ENCODE results near the gene PDZD4.
A peak's percentile ranks its signal among the peaks of the same experiment; 100 is the strongest.

The PDZD4 gene

DNA sequence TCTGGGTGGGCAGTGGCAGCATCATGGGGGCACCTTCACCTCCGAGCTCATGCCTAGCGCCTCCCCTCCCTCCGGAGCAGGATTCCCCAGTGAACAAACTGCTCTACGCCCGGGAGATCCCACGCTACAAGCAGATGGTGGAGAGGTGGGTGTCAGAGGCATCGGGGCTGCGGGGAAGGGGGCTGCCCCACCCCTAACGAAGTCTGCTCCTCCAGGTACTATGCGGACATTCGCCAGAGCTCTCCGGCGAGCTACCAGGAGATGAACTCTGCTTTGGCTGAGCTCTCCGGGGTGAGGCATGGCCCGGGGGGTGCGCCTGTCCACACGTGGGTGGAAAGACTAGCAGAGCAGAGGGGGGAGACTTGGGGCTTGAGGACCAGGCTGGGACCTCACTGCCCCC is 52.2 kb downstream of the PDZD4 start:
- DNase-seq (ENCODE audit: insufficient read length, low spot score) = no peak
- no peak for TF ChIP-seq PAX5 (IDR thresholded peaks at IDR 0.05; ENCODE audit: insufficient read depth, low read length, severe bottlenecking)
- no peak for TF ChIP-seq POLR2A (IDR thresholded peaks at IDR 0.05; ENCODE audit: low read depth, low read length)
- no peak for TF ChIP-seq SPI1 (IDR thresholded peaks at IDR 0.05; ENCODE audit: low read depth, low read length)
- TF ChIP-seq POU2F2 (IDR thresholded peaks at IDR 0.05; ENCODE audit: low read depth, low read length) = no peak
- no peak for TF ChIP-seq POLR2AphosphoS5 (IDR thresholded peaks at IDR 0.05; ENCODE audit: low read depth, low read length)
- no peak for TF ChIP-seq TAF1 (IDR thresholded peaks at IDR 0.05; ENCODE audit: low read depth, low read length)
- FAIRE-seq = no peak

DNA sequence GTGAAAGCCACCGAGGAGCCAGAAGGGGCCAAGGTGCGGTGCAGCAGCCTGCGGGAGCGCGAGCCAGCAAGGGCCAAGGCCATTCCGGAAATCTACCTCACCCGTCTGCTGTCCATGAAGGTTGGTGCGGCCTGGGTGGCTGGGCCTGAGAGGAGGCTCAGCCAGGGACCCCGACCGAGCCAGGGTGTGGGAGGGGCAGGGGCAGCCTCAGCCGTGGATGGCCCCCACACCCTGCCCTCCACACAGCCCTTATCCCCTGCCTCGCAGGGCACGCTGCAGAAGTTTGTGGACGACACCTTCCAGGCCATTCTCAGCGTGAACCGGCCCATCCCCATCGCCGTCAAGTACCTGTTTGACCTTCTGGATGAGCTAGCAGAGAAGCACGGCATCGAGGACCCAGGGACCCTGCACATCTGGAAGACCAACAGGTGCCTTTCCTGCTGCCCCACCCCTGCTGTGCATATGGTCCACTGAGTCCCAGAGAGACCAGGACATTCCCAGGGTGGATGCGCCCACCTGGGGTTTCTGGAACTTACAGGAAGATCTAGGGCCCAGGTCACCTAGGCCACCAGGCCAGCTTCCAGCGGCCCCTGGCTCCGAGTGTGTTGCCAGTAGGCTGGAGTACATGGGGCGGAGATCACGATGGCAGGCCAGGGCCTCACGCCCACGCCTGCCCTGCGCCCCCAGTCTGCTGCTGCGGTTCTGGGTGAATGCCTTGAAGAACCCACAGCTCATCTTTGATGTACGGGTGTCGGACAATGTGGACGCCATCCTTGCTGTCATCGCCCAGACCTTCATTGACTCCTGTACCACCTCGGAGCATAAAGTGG is 52.9 kb downstream of the PDZD4 start:
- FAIRE-seq (no peak), DNase-seq (ENCODE audit: insufficient read length, low spot score) (no peak)
- TF ChIP-seq POU2F2 (IDR thresholded peaks at IDR 0.05; ENCODE audit: low read depth, low read length) (no peak), SPI1 (IDR thresholded peaks at IDR 0.05; ENCODE audit: low read depth, low read length) (no peak), POLR2AphosphoS5 (IDR thresholded peaks at IDR 0.05; ENCODE audit: low read depth, low read length) (no peak), PAX5 (IDR thresholded peaks at IDR 0.05; ENCODE audit: insufficient read depth, low read length, severe bottlenecking) (no peak), POLR2A (IDR thresholded peaks at IDR 0.05; ENCODE audit: low read depth, low read length) (no peak), TAF1 (IDR thresholded peaks at IDR 0.05; ENCODE audit: low read depth, low read length) (no peak)

DNA sequence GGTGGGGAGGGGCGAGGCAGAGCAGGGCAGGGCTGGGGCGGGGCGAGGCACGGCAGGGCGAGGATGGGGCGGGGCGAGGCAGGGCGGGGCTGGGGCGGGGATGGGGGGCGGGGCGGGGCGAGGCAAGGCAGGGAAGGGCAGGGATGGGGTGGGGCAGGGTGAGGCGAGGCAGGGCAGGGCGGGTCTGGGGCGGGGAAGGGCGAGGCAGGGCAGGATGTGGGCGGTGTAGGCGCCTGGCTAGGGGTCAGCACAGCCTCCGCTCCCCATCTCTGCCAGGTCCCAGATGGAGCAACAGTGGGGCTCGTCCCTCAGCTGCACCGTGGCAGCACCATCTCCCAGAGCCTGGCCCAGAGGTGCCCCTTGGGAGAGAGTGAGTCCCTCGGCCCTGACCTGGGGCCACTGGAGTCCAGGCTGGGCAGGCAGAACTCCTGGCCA is 53.7 kb downstream of the PDZD4 start:
- TF ChIP-seq POLR2A (IDR thresholded peaks at IDR 0.05; ENCODE audit: low read depth, low read length) (no peak), SPI1 (IDR thresholded peaks at IDR 0.05; ENCODE audit: low read depth, low read length) (no peak), POLR2AphosphoS5 (IDR thresholded peaks at IDR 0.05; ENCODE audit: low read depth, low read length) (no peak), POU2F2 (IDR thresholded peaks at IDR 0.05; ENCODE audit: low read depth, low read length) (no peak), TAF1 (IDR thresholded peaks at IDR 0.05; ENCODE audit: low read depth, low read length) (no peak), PAX5 (IDR thresholded peaks at IDR 0.05; ENCODE audit: insufficient read depth, low read length, severe bottlenecking) (no peak)
- FAIRE-seq = no peak

DNA sequence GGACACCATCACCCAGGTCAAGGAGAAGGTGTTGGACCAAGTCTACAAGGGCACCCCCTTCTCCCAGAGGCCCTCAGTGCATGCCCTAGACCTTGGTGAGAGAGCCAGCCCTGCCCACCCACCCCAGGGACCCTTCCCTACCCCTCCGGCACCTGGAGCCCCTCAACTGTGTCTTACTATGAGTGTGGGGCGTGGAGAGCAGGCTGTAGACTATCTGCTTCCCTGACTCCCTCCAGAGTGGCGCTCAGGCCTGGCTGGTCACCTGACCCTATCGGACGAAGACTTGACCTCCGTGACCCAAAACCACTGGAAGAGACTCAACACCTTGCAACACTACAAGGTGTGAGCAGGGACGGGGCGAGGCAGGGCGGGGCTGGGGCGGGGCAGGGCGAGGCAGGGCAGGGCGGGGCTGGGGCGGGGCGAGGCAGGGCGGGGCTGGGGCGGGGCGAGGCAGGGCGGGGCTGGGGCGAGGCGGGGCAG is 54.2 kb downstream of the PDZD4 start:
- TF ChIP-seq POU2F2 (IDR thresholded peaks at IDR 0.05; ENCODE audit: low read depth, low read length) = no peak
- TF ChIP-seq POLR2AphosphoS5 (IDR thresholded peaks at IDR 0.05; ENCODE audit: low read depth, low read length) = no peak
- TF ChIP-seq POLR2A (IDR thresholded peaks at IDR 0.05; ENCODE audit: low read depth, low read length) = no peak
- no peak for TF ChIP-seq TAF1 (IDR thresholded peaks at IDR 0.05; ENCODE audit: low read depth, low read length)
- no peak for TF ChIP-seq PAX5 (IDR thresholded peaks at IDR 0.05; ENCODE audit: insufficient read depth, low read length, severe bottlenecking)
- no peak for TF ChIP-seq SPI1 (IDR thresholded peaks at IDR 0.05; ENCODE audit: low read depth, low read length)
- FAIRE-seq (no peak), DNase-seq (ENCODE audit: insufficient read length, low spot score) (no peak)

More for the DNA sequence above, 53.7 kb downstream of the PDZD4 start:
- no peak for DNase-seq (ENCODE audit: insufficient read length, low spot score)

DNA sequence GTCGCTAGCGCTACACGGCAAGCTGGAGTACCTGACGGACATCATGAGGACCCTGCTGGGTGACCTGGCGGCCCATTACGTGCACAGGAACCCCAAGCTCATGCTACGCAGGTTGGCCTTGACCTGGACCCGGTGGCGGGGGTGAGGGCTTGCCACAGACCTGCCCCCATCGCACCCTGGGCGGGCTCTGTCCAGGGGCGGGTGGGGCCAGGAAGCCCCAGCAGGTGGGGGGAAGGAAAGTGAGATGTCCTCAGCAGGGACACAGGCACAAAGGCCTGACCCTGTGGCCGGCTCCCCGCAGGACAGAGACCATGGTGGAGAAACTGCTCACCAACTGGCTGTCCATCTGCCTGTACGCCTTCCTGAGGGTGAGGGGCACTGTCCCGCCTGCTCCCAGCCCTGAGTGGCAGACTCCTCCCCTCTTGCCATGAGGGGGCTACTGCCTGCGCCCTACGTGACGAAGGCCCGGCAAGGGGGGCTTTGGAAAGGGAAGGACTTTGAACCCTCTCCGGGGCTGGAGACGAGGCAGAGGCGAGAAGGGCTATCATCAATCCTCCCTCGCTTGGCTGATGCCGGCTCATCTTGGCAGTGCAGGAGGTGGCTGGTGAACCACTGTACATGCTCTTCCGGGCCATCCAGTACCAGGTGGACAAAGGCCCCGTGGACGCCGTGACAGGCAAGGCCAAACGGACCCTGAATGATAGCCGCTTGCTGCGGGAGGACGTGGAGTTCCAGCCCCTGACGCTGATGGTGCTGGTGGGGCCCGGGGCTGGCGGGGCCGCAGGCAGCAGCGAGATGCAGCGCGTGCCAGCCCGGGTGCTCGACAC is 54.8 kb downstream of the PDZD4 start:
- FAIRE-seq (no peak), DNase-seq (ENCODE audit: insufficient read length, low spot score) (no peak)
- no peak for TF ChIP-seq POU2F2 (IDR thresholded peaks at IDR 0.05; ENCODE audit: low read depth, low read length)
- TF ChIP-seq SPI1 (IDR thresholded peaks at IDR 0.05; ENCODE audit: low read depth, low read length) = no peak
- no peak for TF ChIP-seq TAF1 (IDR thresholded peaks at IDR 0.05; ENCODE audit: low read depth, low read length)
- TF ChIP-seq POLR2A (IDR thresholded peaks at IDR 0.05; ENCODE audit: low read depth, low read length) = no peak
- no peak for TF ChIP-seq POLR2AphosphoS5 (IDR thresholded peaks at IDR 0.05; ENCODE audit: low read depth, low read length)
- TF ChIP-seq PAX5 (IDR thresholded peaks at IDR 0.05; ENCODE audit: insufficient read depth, low read length, severe bottlenecking) = no peak

DNA sequence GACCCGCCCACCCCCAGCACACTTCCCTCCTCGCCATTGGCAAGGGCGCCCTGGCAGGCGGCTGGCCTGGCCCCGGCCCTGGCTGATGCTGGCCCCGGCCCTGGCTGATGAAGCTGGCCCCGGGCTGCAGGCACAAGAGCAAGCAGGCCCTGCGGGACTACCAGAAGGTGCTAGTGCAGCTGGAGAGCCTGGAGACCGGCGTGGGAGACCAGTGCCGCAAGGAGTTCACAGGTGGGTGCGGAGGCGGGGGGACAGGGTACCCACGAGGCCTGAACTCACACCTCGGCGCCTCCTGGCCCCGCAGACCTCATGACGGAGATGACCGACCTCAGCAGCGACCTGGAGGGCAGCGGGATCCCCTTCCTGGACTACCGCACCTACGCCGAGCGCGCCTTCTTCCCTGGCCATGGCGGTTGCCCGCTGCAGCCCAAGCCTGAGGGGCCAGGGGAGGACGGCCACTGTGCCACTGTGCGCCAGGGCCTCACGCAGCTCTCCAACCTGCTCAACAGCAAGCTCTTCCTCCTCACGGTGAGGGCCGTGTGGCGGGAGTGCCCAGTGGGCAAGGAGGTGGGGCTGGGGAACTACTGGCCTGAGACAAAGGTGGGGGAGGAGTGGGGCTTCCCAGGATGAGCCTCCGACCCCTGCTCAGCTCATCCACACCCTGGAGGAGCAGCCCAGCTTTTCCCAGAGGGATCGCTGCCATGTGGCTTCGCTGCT is 55.6 kb downstream of the PDZD4 start:
- FAIRE-seq = no peak
- no peak for TF ChIP-seq POLR2A (IDR thresholded peaks at IDR 0.05; ENCODE audit: low read depth, low read length)
- DNase-seq (ENCODE audit: insufficient read length, low spot score) = no peak

DNA sequence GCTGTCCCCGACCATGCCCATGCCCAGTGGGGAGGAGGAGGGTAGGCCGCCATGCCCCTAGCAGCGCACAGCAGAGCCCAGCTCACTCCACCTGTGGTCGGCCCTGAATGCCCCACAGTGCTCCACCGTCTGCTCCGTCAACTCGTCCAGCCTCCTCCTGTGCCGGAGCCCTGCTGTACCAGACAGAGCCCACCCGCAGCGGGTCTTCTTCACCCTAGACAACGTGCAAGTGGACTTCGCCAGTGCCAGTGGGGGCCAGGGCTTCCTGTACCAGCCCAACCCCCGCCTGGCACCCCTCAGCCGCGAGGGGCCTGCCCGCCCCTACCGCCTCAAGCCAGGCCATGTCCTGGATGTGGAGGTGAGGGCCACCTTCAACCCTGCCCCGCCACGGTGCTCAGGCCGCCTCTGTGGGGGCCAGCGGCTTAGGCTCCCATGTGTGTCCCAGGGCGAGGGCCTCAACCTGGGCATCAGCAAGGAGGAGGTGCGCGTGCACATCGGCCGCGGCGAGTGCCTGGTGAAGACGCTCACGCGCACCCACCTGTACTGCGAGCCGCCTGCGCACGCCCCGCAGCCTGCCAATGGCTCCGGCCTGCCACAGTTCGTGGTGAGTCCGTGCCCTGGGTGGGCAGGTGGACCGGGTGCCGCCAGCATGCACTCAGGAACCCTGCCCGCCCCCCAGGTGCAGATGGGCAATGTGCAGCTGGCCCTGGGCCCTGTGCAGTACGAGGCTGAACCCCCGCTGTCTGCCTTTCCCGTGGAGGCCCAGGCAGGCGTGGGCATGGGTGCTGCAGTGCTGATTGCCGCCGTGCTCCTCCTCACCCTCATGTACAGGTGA is 56.4 kb downstream of the PDZD4 start:
- TF ChIP-seq SPI1 (IDR thresholded peaks at IDR 0.05; ENCODE audit: low read depth, low read length) (no peak), POLR2AphosphoS5 (IDR thresholded peaks at IDR 0.05; ENCODE audit: low read depth, low read length) (no peak), POLR2A (IDR thresholded peaks at IDR 0.05; ENCODE audit: low read depth, low read length) (no peak), TAF1 (IDR thresholded peaks at IDR 0.05; ENCODE audit: low read depth, low read length) (no peak), POU2F2 (IDR thresholded peaks at IDR 0.05; ENCODE audit: low read depth, low read length) (no peak), PAX5 (IDR thresholded peaks at IDR 0.05; ENCODE audit: insufficient read depth, low read length, severe bottlenecking) (no peak)
- DNase-seq (ENCODE audit: insufficient read length, low spot score) (no peak), FAIRE-seq (no peak)

DNA sequence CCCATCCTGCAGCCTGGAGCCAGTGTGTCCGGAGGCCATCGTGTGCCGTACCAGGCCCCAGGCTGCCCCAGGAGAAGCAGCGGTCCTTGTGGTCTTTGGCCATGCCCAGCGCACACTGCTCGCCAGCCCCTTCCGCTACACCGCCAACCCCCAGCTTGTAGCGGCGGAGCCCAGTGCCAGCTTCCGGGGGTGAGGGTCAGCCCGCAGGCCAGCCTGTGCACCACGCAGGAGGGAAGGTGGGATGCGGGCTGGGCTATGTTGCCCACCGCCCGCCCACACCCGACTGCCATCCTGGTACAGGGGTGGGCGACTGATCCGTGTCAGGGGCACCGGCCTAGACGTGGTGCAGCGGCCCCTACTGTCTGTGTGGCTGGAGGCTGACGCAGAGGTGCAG is 57.1 kb downstream of the PDZD4 start:
- FAIRE-seq = no peak
- TF ChIP-seq POU2F2 (IDR thresholded peaks at IDR 0.05; ENCODE audit: low read depth, low read length) (no peak), TAF1 (IDR thresholded peaks at IDR 0.05; ENCODE audit: low read depth, low read length) (no peak), SPI1 (IDR thresholded peaks at IDR 0.05; ENCODE audit: low read depth, low read length) (no peak), POLR2A (IDR thresholded peaks at IDR 0.05; ENCODE audit: low read depth, low read length) (no peak), PAX5 (IDR thresholded peaks at IDR 0.05; ENCODE audit: insufficient read depth, low read length, severe bottlenecking) (no peak), POLR2AphosphoS5 (IDR thresholded peaks at IDR 0.05; ENCODE audit: low read depth, low read length) (no peak)
- peak; percentile 4 for DNase-seq (ENCODE audit: insufficient read length, low spot score)

All from GM12891 (cell line).